8988T (cell line): ENCODE measurements around the gene NEK11.
A peak's percentile ranks its signal among the peaks of the same experiment; 100 is the strongest.
"Not testable (repeated sequence)": the region's sequence is repeated elsewhere in the genome, so short reads cannot be mapped to it uniquely, and the experiment has no call there.

Experiments used
- DNase-seq: peaks from one replicate; pipeline ENCODE4 v3.0.0; 2011

Gene NEK11

DNA sequence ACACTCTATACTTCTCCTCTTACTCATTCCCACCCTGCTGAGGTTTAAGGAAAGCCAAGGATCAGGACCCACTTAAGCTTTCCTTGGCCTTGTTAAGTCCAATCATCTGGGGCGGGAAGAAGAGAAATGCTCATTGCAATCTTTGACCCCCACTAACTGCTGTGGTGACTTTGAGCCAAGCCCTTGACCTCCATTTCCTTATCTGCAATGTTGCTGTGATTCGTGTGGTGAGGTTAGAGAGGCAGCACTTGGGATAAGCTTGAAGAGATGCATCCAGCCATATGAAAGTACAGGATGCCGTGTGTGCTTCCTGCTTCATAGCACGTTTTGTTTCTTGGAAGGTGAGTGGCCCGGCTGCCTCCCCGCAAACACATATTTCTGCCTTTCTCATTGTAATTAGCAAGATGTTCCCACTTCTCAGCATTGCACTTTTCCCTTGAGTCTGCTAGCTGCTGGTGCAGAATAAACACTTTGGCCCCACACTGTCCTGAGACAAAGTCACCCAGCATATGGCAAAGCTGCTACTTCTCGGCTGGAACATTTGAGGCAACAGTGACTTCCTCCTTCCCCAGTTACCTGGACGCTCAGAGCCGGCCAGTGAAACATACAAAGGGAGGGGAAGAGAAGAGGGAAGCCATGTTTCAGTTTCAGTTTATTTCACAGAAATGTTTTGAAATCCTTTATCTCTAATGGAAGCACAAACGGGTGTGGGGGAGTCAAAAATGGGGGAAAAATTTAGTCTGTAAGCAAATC, 344.4 kb downstream of the NEK11 start:
- no peak for DNase-seq

DNA sequence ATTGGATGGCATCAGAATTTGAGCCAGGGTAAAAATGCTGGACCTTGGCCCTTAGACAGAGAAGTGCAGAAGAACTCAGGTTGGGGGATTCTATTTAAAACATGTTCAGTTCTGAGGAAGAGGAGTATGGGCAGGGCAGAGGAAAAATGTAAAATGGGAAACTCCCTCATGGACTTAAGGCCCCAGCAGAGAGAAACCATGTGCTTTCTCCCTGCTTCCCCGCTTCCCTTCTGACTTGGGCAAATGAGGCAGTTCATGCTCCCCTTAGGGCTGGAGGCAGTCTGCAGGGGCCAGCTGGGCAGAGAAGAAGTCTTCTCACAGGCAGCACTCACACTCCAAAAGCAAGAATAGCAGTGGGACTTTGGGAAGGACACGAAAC, 345.0 kb downstream of the NEK11 start:
- no peak for DNase-seq

DNA sequence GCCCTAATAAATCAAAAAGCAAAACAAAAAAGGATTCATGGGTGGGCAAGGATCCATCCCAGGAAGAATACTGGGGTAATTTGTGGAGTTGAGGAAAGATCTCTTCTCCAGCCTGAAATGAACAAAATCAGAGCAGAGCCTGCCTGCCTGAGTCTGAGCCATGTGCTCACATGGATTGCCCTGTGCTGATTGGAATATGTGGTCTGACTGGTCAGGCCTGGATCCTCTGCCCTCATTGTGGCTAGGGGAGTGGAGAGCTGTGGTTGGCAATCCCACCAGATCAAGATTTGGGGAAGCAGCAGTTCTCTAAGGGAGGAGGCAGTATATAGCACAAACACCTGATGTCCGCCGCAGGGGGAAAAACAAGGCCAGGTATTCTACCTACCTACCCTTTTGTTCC, 348.1 kb downstream of the NEK11 start:
- no peak for DNase-seq

DNA sequence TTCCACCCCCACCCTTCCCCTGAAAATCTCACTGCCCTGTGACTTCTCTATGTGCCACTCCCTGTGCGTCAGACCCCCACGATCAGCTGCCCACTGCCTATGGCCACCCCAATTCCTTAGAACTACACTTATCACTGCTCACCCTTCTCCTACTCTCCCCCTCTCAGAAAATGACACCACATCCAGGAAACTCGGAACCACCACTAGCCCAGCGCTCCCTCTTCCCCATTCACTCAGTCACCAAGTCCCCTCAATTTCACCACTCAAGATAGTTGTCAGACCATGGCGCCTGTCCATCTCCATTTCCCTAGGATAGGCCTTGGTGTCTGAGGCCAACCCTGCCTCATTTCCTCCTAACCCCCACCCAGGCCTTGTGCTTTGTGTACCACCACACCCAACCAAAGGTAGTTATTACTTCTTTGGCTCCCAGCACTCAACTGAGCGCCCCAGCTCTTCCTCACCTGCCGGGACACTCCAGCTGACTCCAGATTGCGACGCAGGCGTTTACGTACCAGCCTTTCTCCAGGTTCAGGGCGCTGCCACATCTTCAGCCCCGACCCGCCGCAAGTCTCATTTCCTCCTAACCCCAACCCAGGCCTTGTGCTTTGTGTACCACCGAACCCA, 354.3 kb downstream of the NEK11 start:
- DNase-seq = not testable (repeated sequence)

DNA sequence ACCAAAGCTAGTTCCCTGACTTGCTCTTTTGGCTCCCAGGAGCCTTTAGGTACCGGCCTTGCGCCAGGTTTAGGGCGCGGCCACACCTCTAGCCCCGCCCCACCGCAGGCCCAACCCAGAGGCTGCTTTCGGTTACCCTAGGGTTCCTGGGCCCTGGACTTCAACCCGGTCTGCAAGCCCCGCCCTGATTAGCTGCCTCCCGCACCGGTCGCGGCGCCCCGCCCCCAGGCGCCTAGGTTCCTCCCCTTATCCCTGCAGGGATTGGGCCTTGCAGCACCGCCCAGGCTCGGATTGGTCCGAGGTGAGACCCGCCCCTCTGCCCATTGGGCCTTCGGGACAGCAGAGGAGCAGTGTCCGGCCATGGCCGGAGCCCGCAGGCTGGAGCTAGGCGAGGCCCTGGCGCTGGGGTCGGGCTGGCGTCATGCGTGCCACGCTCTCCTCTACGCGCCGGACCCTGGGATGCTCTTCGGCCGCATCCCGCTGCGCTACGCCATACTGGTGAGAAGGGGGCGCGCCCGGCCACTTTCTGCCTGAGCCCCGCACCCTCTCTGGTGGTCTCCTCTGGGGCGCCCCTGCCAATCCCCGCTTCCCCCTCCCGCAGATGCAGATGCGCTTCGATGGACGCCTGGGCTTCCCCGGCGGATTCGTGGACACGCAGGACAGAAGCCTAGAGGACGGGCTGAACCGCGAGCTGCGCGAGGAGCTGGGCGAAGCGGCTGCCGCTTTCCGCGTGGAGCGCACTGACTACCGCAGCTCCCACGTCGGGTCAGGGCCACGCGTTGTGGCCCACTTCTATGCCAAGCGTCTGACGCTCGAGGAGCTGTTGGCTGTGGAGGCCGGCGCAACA, 355.0 kb downstream of the NEK11 start, which contains the start of gene NUDT16:
TSS of gene NUDT16 (plus strand) at position 330 of the 847 bp plus-strand sequence. CDS start at position 361, 31 bp downstream.
- peak; percentile 77 for DNase-seq

DNA sequence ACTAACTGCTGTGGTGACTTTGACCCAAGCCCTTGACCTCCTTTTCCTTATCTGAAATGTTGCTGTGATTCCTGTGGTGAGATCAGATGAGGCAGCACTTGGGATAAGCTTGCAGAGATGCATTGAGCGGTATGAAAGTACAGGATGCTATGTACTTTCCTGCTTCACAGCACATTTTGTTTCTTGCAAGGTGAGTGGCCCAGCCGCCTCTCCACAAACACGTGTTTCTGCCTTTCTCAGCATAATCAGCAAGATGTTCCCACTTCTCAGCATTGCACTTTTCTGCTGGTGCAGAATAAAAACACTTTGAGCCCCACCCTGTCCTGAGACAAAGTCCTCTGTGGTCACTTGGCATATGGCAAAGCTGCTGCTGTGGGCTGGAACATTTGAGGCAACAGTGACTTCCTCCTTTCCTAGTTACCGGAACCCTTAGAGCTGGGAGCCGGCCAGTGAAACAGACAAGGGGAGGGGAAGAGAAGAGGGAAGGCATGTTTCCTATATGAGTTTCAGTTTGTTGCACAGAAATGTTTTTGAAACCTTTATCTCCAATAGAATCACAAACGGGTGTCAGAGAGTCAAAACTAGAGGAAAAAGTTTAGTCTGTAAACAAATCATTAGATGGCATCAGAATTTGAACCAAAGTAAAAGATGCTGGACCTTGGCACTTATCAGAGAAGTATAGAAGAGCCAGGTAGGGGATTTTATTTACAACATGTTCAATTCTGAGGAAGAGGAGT, 359.9 kb downstream of the NEK11 start:
- no peak for DNase-seq

DNA sequence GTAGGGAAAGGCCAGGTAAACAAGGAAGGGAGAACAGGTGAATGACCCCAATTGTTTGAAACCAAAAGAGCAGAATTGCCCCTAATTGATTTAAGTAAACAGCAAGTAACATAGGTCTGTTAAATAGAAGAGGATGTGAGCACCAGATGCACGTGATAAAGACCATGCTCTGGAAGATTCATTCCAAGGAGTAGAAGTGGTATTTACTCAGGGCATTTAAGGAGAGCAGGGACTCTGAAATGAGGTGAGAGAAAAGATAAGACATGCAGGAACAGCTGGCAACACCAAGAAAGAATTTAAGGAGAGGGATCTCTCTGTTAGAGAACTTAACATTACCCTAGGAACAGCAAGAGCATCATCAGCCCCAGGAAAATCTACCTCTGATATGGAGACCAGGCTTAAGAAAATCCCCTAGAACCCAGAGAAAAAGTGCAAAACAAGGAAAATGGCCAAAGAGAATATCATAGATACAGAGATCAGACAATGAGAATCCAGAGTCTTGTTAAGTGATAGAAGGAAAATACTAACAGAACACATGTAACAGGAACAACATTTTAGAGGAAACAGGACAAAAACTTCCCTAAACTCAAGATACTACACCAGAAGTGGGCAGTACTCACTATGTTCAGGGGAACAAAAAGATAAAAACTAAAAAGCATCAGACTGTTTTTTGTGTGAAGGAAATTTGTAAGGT, 361.3 kb downstream of the NEK11 start:
- no peak for DNase-seq

DNA sequence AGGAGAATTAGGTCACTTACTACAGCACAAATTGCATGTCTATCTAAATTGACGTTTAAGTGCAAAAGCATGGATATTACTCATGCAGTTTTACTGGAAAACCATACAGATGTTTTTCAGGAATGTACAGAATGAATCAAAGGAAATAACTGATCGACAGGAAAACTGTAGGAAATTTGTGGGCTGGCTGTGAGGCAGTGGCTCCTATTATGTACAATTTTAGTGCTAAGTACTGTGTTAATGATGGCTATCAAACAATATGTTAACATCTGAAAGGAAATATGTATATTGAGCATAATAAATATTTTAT, 361.8 kb downstream of the NEK11 start:
- DNase-seq = no peak

DNA sequence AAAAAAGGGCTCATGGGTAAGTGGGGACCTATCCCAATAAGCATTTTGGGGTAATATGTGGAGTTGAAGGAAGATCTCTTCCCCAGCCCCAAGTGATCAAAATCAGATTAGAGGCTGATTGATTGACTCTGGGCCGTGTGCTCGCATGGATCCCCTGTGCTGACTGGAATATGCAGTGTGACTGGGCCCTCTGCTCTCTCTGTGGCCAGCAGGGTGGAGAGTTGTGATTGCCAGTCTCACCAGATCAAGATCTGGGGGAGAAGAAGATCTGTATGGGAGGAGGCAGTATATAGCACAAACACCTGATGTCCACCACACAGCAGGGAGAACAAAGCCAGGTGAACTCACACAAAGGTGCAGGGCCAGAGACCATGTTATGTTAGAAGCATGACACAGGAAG, 363.7 kb downstream of the NEK11 start:
- no peak for DNase-seq

DNA sequence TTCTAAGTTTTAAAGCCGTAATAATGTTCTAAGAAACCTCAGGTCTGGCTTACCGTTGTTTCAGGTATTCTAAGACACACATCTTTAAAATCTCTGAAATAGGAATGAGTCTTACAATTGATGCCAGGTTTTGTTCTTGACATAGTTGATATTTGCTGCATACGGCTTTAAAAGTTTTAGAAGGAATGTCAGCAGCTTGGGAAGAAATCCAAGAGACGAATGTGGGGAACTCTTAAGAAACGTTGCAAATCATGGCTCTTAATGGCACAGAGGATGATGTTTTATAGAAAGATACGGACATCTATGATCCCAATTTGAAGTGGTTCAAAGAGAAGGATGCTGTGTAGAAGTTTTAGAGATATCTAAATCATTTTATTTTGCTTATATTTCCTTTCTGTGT, 366.4 kb downstream of the NEK11 start:
- no peak for DNase-seq

DNA sequence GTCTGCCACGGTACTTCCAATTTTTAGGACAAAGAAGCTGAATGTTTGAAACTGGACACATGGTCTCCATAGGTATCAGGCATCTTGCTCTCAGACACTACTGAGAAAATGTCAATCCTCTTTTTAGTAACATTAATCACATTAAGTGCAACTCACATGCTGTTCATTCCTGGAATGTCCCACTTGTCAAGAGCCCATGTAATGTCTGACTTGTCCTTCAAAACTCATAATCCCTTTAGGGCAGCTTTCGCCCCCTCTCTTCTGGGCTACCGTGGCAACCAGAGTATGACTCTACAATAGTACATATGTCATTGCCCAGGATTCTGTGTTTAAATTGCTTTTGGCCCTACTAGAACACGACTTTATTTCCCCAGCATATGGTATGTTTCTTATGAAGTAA, 367.2 kb downstream of the NEK11 start:
- DNase-seq = no peak

DNA sequence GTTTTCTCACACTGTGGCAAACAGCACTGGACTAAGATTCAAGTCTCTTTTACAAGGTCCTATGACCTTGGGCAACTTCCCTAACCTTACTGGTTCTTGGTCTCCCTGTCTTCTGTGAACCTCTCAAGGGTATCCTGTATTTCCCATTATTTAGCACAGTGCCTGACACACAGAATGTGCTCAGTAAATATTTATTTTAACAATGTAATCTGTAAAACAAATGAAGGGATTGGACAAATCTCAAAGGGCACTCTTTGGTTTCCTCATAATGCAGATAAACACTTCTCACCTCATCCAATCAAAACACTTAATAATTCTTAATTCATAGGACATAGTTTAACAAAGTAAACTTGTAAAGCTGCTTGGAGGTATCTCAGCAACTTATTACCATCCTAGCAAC, 367.7 kb downstream of the NEK11 start:
- DNase-seq = no peak

DNA sequence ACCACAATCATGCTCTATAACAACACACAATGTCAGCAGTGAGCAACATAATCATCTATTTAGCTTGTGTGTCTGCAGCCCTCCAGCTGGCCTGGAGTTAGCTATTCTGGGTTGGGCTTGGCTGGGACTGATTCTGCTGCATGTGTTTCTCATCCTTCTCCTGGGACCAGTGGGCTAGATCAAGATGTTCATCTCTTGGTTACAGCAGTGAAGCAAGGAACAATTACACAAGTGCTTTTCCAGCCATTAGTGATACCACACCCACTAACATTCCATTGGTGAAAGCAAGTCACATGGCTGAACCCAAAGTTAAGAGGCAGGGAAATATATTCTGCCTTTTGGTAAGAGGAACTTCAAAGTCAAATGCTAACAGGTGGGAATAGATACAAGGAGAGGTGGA, 369.5 kb downstream of the NEK11 start:
- DNase-seq = no peak

DNA sequence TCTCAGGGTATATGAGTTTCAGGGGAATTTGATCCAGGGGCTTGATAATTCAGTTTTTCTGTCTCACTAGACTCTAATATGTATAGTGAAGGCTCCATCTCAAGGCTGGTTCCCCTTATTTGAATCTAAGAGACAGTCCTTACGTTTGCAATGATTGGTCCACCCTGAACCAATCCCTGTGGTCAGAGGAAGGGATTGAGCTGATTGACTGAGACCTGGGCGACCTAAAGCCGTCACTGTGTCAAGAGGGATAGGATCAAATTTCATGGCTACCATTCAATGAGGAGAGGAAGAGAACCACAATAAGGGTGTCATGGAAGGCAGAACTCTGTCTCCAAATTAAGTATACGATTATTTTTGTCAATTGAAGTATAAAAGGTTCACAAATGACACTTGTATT, 371.2 kb downstream of the NEK11 start:
- DNase-seq = no peak
